ENCODE data around the gene COBL. TPM values are rescaled to one million over a fixed set of nuclear protein-coding genes. Genes with fewer than 3 reads are reported as not detected.

Gene COBL
- total RNA-seq, 1 donor from 2014 or later, result 1.2 TPM

DNA sequence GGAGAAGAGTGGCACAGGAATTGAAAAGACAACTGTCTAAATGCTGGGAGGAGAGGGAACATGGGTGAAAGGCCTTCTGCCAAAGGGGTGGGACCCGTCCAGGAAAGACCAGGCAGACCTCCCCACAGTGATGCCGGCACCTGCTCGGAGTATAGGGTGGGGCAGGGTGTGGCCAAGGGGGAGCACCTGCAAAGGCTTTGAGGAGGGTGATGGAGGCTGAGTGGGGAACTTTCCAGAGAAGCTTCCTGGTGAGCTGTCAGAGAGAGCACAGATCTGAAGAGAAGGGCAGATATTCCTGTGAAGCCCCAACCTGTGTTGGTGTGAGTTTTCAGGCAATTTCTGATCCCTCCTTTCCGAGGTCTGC, 270.5 kb downstream of the COBL start:
- Mint-ChIP-seq H3K9me3 (no peaks in the 10 kb centered on the region), H3K27ac (no peak overlapping the region), H3K27me3 (ENCODE audit: low read depth) (peaks cover 10% of the 10 kb centered on the region), H3K4me1 (no peaks in the 10 kb centered on the region), H3K4me3 (no peak overlapping the region), H3K36me3 (no peaks in the 10 kb centered on the region)
- TF ChIP-seq, protein P1, sequence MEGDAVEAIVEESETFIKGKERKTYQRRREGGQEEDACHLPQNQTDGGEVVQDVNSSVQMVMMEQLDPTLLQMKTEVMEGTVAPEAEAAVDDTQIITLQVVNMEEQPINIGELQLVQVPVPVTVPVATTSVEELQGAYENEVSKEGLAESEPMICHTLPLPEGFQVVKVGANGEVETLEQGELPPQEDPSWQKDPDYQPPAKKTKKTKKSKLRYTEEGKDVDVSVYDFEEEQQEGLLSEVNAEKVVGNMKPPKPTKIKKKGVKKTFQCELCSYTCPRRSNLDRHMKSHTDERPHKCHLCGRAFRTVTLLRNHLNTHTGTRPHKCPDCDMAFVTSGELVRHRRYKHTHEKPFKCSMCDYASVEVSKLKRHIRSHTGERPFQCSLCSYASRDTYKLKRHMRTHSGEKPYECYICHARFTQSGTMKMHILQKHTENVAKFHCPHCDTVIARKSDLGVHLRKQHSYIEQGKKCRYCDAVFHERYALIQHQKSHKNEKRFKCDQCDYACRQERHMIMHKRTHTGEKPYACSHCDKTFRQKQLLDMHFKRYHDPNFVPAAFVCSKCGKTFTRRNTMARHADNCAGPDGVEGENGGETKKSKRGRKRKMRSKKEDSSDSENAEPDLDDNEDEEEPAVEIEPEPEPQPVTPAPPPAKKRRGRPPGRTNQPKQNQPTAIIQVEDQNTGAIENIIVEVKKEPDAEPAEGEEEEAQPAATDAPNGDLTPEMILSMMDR (IDR thresholded peaks at IDR 0.05; ENCODE audit: unreplicated experiment), result no peak
- no peak for DNase-seq (ENCODE audit: low spot score in 2 of 2, unreplicated experiment in 2 of 2)

DNA sequence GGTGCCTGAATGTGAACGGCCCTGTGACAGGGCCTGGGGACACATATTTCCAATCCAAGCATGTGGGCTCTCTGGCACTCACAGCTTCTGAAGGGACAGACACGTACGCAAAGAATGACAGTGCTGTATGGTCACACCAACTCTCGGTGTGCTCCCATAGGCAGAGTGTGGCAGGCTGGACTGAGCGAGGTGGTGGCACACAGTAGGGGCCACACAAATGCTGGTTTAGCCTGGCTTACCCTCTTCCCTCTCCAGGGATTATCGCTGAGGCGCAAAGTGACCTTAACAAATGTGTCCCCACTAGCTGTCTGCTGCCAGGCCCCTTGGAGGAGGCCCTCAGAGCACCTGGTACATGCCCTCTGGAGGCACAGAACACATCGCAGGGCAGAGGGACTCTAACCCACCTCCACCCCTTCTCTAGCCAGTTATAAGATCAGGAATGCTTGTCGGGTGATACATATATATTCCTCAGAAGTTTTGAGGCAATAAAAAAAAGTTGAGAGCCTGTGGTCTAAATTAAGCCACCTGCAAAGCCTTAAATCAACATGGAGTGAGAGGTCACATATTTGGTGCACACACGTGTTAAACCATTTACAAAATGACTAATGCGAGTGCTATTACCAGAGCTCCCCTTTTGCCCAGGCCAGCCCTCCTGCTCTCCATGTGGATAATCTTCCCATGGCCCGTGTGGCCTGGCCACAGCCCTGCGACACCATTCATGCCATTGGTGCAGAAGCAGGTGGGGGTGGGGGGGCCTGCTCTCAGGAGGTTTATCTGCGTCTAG, 271.1 kb downstream of the COBL start:
- Mint-ChIP-seq H3K27ac (no peak overlapping the region), H3K36me3 (no peaks in the 10 kb centered on the region)

DNA sequence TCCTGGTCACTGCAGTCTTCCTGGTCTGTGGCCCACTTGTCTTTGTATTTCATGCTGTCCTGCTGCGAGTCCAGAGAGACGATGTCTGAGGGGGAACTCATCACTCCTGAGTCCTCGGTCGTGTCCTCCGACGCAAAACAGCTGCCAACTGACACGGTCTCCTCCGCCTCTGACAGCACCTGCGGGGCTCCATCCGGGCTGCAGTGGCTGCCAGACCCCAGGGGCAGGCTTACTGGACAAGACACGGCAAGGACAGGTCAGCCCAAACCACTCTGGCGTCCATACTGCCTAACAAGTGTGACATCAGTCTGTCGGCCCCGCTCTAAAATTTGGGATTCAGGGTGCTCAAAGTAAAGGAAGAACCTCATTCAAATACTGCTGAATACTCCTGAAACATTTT, 273.1 kb downstream of the COBL start:
- Mint-ChIP-seq H3K4me3 (no peak overlapping the region), H3K27ac (no peak overlapping the region), H3K4me1 (no peaks in the 10 kb centered on the region), H3K36me3 (no peaks in the 10 kb centered on the region), H3K27me3 (ENCODE audit: low read depth) (peaks cover 2% of the 10 kb centered on the region), H3K9me3 (no peaks in the 10 kb centered on the region)
- TF ChIP-seq, protein P1 (IDR thresholded peaks at IDR 0.05; ENCODE audit: unreplicated experiment), result no peak
- no peak for DNase-seq (ENCODE audit: low spot score in 2 of 2, unreplicated experiment in 2 of 2)

More for the DNA sequence above, 271.1 kb downstream of the COBL start:
- DNase-seq (ENCODE audit: low spot score in 2 of 2, unreplicated experiment in 2 of 2), result no peak
- Mint-ChIP-seq H3K27me3 (ENCODE audit: low read depth) (peaks cover 8% of the 10 kb centered on the region), H3K4me1 (no peaks in the 10 kb centered on the region), H3K9me3 (no peaks in the 10 kb centered on the region), H3K4me3 (no peak overlapping the region)
- TF ChIP-seq, protein P1 (IDR thresholded peaks at IDR 0.05; ENCODE audit: unreplicated experiment), result no peak

DNA sequence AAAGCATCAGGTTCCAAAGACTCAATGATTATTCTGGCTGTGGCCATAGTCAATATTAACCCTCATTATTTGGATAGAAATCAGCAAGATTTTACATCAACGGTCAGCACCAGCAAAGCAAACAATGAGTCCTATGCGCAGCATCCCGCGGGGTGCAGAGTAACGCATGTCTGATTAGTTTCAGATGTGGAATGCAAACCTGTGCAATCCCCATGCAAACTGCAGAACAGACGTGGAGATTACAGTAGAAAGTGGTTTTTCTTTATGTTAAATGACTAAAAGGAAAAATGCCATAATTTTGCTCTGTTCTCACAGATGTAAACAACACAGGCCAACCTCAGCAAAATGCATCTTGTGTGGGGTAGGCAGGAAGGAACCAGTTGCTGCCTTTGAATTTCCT, 275.8 kb downstream of the COBL start:
- Mint-ChIP-seq H3K4me1 (no peaks in the 10 kb centered on the region), H3K36me3 (no peaks in the 10 kb centered on the region), H3K9me3 (no peaks in the 10 kb centered on the region), H3K27ac (no peak overlapping the region), H3K27me3 (ENCODE audit: low read depth) (no peaks in the 10 kb centered on the region), H3K4me3 (no peak overlapping the region)
- no peak for DNase-seq (ENCODE audit: low spot score in 2 of 2, unreplicated experiment in 2 of 2)
- TF ChIP-seq, protein P1 (IDR thresholded peaks at IDR 0.05; ENCODE audit: unreplicated experiment), result no peak

DNA sequence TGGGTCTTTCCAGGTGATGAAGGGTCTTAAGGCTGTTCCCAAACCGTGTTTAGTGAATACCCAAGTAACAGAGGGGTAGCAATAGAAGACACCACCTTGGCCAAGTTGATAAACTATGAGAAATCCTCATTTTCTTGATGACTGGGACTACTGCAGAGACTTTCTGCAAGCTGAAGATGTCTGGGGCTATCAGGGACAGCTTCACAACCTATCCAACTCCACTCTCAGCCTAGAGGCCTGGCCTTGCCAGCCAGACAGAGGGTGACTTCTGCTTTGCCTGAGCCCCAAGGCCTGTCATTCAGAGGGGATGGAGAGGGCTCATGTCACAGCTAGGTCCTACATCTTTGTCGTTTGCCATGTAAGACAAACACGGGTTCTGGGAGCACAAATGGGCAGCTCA, 278.0 kb downstream of the COBL start:
- TF ChIP-seq, protein P1 (IDR thresholded peaks at IDR 0.05; ENCODE audit: unreplicated experiment), result no peak

More for the DNA sequence above, 278.0 kb downstream of the COBL start:
- Mint-ChIP-seq H3K4me1 (peaks cover 13% of the 10 kb centered on the region), H3K36me3 (no peaks in the 10 kb centered on the region), H3K4me3 (no peak overlapping the region), H3K9me3 (no peaks in the 10 kb centered on the region), H3K27me3 (ENCODE audit: low read depth) (no peaks in the 10 kb centered on the region), H3K27ac (no peak overlapping the region)
- no peak for DNase-seq (ENCODE audit: low spot score in 2 of 2, unreplicated experiment in 2 of 2)

Data from mesothelial cell of epicardium (in vitro differentiated cells).